Activated CD8-positive, alpha-beta memory T cell treated with anti-CD3 and anti-CD28 coated beads, Interleukin-2, amount 50 U/mL, for 1 hour (primary cell): ENCODE results near the gene ST3GAL6.

Source experiments
- DNase-seq: peaks from one replicate; pipeline ENCODE4 v3.0.0-alpha.2; 2020; ENCODE audit errors: extremely low read depth

The ST3GAL6 gene

DNA sequence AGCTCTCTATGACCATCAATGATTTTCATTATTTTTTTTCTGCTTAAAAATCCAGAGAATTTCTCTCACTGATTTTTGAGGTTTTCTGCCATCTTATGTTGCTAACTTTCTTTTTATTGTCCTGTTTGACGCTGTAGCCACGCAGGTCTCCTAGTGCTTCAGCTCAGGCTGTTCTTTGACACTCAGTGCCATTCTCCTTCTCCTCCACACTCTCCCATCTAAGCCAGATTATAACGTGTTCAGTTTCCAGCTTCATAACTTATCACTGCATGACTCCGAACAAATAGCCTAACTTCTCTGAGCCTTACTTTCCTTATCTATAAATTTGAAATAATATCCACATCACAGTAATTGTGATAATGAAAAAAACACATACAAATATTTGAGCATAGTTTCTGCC, 22.8 kb upstream of the ST3GAL6 start:
- no peak for DNase-seq

DNA sequence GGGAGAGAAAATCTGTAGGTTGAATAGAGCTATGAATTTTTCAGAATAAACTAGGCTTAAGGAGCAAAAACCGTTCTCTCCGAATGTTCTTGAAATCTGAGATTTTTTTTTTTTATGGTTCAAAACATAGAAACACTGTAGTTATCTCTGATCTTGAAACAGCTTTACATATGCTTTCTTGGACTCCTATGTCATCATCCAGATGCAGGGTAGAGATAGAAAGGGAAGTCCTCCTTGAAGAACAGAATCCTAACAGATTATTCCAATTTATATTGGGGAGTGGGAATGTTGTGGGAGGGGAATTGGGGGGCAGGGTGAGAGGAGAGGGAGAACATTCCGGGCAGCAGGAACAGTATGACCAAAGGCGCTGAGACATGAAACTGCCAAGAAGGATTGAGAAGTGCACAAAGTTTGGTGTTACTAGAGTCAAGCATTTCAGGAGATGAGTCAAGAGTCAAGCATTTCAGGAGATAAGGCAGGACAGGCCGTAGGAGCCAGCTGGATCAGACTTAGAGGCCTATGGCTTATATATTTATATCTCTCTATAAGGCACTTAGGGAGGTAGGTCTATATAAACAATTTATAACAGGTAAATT, 21.9 kb upstream of the ST3GAL6 start:
- no peak for DNase-seq

DNA sequence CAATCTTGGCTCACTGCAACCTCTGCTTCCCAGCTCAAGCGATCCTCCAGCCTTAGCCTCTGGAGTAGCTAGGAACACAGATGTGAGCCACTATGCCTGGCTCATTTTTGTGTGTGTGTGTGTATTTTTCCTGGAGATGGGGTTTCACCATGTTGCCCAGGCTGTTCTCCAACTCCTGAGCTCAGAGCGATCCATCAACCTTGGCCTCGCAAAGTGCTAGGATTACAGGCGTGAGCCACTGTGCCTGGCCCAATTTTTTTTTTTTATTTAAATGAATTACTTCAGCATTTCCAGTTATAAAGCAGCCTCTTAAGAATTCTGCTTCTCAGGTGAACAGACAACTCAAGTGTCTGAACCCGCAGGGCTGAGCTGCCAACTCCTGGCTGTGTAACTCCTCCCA, 20.1 kb upstream of the ST3GAL6 start:
- DNase-seq = no peak

DNA sequence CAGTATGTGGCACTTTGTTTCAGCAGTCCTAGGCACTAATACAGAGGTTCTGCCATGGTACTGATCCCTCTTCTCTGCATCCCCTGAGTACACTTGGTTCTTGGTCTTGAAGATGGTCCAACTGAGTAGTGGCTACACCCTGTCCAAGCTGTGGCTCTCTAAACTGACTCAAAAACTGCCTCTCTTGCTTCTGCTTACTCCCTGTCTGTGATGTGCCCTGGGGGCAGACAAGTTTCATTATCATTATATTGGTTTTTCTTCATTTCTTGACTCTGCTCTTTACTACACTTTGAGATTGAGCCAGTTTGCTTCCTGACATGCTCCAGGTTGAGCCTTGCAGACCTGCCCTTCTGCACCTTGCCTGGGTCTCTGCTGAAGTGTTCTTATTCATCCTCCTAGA, 18.9 kb upstream of the ST3GAL6 start:
- no peak for DNase-seq

DNA sequence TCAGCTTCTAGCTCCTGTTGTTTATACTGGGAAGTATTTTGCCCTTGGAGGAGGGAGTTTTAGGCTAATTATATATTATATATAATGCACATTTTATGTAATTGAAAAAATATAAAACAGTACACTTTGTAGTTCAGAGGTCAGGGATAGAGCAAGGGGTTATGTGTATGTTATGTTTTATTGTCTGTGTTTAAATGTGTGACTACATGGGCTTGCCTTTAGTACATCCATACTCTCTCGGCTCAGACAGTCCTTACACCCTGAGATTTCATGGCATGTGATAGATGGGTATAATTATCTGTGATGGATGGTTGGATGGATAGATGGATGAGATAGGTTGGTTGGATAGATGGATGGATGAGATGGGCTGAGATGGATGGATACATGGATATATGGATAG, 17.4 kb upstream of the ST3GAL6 start:
- DNase-seq = no peak

DNA sequence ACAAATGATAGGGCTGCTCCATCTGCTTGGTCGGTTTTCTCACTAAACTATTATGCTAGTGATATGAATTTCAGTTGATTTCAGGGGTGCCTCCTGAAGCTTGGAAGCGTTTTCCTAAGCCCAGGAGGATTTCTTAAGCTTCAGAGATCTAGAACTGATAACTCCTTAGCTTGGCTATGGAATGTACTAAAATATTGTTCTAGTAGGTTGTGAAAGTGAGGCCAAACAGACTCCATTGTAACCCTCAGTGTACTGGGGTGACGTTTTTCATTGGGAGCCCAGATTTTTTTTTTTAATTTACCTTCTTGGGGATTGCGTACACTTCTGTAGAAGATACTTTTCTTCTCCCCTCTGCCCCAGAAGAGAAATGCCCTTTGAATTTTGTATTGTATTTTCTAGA, 17.0 kb upstream of the ST3GAL6 start:
- no peak for DNase-seq

DNA sequence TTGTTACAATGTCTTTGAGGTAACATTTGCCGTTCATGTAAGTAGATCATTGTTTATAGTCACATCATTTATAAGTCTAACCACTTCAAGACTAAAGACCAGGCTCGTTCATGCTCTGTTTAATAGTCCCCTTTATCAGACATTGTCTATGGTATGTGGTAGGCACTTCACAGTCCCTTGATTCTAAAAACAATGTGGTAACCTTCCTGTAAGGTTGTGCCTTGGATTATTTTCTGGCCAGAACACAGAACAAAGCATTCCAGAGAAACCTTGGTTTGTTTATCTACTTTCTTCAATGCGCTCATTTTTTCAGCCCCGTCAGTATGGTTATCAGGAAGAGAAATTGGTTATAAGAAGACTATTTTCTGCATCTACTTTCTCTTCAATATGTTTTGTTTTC, 16.3 kb upstream of the ST3GAL6 start:
- DNase-seq = no peak

DNA sequence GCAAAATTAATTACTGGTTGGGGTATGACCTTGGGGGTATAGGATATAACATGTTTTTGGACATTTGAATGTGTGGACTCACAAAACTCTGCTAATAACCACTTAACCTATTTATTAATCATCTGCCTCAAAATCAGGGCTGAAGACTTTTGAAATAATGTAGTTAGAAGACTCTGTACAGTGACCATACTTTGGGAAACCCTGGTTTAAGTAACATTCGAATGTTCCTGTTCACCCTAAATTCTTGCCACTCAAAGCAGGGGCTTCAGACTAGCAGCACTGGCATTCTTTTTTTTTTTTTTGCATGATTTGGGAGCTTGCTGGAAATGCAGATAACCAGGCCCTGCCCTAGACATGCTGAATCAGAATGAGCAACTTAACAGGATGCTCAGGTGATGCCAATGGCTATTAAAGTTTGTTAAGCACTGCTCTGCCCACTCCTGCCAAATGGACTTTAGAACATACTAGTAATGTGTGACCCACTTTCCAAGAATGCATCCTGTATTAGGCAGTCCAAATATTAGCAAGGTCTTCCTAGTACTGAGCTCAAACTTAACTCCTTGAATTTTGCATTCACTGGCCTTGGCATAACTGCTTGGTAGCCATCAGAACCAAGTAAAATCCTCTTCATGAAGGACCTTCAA, 12.7 kb upstream of the ST3GAL6 start:
- no peak for DNase-seq

DNA sequence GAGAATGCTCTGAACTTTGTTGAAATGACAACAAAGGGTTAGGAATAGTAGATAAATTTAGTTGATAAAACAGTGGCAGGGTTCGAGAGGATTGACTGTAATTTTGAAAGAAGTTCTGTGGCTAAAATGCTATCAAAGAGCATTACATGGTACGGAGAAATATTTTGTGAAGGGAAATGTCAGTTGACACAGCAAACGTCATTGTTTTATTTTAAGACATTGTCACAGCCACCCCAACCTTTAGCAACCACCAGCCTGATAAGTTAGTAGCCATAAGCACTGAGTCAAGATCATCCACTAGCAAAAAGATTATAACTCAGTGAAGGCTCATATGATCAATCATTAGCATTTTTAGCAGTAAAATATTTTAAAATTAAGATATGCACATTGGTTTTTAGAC, 8.7 kb upstream of the ST3GAL6 start:
- no peak for DNase-seq

DNA sequence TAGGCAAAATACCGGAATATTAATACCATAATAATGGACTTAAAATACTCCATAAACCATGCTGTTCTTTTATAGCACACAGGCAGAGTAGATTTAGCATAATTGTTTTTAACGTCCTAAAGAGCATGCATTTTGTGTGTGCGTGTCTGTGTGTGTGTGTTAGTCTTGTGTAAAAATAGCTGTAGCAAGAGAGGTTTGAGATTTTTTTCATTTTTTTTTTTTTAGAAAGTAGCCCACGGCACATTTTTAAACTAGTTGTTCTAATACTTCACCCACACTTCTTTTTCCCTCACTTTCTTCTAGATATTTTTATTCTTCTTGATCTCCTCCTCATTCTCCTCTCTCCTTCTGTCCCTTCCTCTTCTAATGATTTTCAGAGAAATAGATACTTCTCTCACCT, 7.5 kb upstream of the ST3GAL6 start:
- no peak for DNase-seq

DNA sequence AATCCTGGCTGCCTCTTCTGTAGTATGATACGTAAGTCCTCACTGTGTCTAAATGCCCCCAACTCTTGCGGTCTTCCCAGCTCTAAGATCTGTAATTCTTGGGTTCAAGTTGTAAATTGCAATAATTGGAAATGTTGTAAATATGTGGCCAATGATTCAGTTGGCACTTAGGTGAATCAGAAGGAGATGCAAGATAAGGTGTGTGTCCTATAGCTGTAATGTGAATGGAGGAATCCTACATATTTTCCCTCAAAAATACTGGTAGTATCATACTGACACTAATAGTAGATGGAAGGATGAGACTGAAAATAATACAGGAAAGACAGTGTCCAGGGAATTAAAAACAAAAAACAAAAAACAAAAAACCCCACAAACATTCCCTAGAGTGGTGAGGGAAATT, 3.5 kb upstream of the ST3GAL6 start:
- no peak for DNase-seq

DNA sequence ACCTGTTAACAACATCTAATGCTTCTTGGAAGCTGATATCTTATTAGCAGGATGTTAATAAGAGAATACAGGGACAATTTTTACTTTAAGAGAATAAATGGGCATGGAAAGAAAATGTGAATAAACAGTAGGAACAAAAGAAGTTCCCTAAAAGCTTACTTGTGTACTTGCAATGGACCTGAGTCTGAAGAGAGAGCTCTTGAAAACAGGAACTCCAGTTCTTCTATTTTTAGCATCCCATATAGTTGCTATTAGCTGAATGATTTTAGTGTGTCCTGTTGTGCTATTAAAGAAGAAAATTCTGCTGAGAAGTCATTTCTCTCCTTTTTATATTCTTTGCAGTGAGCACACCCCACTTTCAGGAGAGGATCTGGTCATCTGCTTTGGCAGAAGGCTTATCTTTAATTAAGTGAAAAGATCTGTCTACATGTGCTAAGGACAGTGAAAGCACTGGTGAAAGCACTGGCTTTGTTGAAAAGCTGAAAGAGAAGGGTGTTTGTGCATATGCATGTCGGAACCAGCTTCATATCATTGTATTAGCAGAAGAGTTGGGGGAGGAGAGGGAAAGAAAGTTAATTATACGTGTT, 1.4 kb upstream of the ST3GAL6 start:
- DNase-seq = no peak

DNA sequence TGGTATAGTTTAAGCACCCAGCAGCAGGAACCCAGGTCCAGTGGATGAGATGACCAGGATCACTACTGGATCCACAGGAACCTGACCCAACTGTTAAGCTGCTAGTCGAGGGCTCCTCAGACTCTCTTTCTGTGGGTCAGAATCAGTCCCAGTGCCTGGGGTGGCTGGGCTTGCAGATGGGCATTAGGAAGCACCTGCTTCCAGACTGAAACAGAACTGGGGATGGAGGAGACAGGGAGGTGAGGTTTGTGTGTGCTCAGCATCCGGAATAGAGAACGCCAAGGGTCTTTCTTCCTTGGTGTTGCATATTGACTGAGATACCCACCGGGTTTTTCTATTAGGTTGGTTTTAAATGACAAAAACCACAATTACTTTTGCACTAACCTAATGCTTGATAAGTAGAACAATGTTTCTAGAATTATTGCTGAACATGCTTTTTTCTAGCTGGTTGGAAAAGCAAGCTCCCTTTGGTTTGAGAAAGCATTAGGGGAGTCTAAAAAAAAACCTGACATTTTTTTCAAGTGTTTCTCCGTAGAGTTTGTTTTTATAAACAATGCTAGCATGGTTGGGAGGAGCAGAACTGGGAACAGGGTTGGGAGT, 779 bp downstream of the ST3GAL6 start:
- no peak for DNase-seq

DNA sequence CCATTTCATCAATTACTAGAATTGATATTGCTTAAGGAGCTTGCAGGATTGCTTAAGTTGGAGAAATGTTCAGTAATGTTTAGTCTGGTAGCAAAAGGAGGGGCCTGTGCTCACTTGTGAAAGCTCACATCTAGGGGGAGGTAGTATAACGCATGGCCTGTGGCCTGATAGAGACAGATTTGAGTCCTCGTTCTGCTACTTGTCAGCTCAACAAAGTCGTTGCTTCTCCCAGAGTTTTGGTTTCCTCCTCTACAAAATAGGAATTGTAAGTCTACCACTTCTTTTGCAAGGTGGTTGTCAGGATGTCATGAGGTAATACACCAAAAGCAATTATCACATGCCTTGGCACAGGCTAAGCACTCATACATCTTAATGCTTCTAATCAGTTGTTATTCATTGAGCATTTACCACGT, 1.3 kb downstream of the ST3GAL6 start:
- DNase-seq = no peak

DNA sequence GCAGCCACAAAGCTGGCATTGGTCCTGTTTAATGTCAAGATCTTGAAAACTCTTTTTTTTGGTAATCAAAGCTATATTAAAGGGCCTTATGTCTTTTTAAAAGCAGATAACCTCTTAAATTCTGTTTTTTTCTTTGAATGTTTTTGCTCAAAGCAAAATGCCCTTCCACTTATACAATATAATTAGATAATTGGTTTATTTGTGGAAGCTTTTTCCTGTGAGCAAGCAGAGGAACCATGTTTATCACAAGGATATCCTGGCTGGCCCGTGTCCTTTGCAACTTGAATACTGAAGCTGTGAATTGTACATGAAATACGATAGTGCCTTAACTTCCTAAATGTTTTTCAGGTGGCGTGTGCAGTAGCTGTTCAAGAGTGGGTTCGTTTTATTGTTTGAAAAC, 2.6 kb downstream of the ST3GAL6 start:
- DNase-seq = no peak

DNA sequence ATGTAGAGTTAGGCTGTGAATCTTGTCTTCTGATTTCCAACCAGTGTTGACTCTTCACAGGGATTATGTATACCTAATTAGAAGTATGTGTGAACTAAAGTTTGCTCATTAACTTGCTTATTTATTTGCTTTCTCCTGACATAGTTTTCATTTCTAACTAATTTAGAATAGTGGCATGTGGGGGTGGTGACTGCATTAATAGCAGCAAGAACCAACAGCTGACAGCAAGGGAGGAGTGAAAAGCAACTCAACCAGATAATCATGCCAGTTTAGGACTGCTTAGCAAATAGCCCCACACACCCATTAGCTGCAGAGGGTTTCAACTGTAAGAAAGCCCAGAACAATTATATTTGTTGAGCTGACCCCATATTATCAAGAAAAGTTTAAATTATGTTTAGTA, 3.8 kb downstream of the ST3GAL6 start:
- no peak for DNase-seq

DNA sequence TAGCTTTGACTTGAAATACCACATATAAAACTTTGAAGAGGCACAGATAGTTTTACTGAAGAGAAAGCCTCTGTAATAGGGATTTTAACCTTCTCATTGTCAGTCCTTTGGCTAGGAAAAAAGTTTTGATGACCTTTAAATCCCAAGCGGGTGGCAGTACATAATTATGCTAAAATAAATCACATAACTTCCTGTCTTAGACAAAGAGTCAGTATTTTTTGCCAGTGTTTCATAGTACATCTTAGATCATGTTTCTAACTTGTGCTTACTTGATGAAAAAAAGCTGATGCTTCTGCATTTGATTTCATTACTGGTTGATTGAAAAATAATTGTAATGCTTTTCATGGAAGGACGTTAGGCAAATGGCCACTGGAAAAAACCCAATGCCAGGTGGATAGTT, 5.8 kb downstream of the ST3GAL6 start:
- DNase-seq = no peak

DNA sequence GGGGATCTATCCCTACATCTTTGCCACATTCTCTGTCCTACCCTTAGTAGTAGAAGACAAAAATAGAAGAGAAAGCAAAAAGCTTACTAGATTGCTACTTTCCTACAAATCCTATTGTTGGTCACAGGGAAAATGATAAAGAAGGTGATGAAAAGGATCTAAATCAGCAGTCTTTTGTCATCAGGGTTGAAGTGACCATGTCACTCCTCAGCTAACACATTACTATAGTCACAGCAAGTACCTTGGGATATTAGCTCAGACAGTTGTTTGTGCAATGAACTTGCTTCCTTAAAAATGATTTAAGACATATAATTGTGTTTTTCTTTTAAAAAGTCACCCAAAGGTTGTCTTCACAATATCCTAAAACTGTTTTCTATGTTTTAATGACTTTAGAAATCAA, 6.3 kb downstream of the ST3GAL6 start:
- no peak for DNase-seq

DNA sequence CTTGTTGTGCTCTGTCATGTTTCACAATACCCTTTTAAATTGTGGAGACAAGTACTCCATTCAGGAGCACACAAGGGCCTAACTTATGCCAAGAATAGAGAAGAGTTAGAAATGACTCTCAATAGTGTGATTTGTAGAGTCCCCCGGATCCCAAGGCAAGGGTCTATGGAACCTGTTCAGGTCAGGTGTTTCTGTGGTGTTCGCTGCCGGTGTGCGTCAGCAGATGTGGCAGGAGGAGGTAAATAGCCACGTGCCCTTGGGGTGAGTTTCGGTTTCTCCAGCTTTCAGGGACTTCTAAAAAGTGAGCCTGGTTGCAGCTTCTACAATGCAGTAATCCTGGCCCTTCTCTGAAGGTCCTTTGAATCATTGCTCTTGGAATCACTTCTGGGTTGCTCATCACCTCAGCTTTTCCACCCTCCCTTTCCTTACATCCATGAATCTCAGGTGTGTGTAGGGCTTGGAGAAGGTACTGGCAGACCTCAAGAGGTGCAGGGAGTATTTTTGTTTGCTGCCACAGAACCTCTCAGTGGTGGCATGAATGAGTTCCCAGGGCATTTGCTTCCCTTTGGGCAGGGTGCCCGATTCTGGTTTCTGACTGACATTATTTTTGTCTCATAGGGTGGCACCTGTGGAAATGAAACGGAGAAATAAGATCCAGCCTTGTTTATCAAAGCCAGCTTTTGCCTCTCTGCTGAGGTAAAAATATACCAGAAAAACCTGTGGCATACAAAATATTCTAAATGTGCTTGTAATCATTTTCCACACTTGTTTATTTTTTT, 7.3 kb downstream of the ST3GAL6 start:
- no peak for DNase-seq

DNA sequence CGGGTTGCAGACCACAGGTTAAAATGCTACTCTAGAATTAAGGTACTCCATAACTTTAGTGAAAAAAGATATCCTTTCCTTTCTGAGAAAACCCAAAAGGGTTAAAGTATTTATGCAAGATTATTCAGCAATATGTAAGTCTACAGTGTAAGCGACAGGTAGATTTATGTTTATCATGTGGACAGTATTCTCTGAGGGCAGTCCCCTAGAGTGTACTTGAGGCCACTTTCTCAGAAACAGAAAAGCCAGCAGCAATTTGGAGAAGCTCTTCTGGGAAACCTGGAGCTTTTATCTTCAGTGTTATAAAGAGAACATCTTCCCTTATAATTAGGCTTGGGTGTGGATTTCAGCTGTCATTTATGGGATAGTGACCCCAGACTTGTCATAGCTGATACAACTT, 8.9 kb downstream of the ST3GAL6 start:
- no peak for DNase-seq

DNA sequence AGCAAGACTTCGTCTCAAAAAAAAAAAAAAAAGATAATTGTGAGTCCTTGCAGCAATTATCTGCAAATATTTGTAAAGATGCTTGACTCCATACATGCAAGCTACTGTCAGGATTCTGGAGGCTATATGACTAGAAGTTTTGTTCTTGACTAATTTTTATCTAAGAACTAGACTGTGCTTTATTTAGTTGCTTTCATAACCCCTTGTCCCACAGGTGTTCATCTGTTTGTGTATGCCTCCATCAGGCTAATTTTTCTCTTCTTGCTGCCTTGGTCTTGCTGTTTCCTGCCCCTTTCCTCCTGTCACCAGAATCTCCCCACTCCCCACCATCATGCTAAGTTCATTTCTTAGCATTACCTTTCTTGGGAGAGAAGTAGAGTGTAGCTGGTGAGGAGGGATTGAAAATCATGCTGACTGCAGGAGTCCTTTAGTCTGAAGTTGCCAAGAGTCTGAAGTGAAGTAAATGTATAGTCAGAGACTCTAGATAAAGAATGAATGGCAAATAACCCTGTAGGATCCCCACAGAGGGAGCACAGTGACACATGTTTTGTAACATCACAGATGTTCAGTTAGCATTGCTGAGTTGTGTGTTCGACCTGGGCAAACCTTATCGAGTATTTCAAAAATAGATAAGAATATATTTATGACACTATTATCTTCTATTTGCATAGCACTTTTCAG, 12.5 kb downstream of the ST3GAL6 start:
- no peak for DNase-seq

DNA sequence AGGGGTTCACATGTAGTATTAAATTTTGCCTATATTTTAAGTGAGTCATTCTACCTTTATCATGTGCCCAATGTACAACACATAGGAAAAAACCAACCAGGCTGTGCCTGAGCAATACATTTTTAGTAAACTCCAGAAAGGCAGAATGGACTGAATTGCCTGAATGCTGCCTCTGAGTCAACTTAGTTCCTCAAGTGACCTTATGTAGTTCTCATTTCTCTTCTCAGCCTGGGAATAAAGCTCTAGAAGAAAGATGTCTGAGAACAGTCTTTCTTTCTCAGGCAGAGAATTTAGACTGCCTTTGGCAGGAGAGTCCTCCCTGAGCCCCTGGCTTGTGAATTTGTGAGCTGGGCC, 13.0 kb downstream of the ST3GAL6 start:
- no peak for DNase-seq
